ENCODE data around the gene FAM13A. TPM values are rescaled to one million over a fixed set of nuclear protein-coding genes. Genes with fewer than 3 reads are reported as not detected.

Gene FAM13A
- total RNA-seq, 1 experiment from 2014 or later = 26.7 TPM

- H3K9me2 ChIP-seq (ENCODE audit: insufficient read depth) = no peaks in the 10 kb centered on the region
- no peak for TF ChIP-seq CTCF (conservative IDR thresholded peaks at IDR 0.05)
- no peak for TF ChIP-seq EZH2 (IDR thresholded peaks at IDR 0.05; ENCODE audit: low read depth)
- no peaks in the 10 kb centered on the region for H3K79me2 ChIP-seq (ENCODE audit: low read depth)
- H3K4me3 ChIP-seq = no peak overlapping the region
- ChIA-PET CTCF (no interaction called here), POLR2A (ENCODE audit: unreplicated experiment) (no interaction called here)
- no peaks in the 10 kb centered on the region for H4K20me1 ChIP-seq (ENCODE audit: insufficient read depth)
- H3K27ac ChIP-seq = peak overlapping the region; percentile 73
- no peaks in the 10 kb centered on the region for H3K27me3 ChIP-seq (ENCODE audit: insufficient read depth, low read depth)
- no TSS peak for BruUV-seq (replicated peaks)
- H3K4me1 ChIP-seq (replicated peaks; ENCODE audit: insufficient read depth) = peaks cover 28% of the 10 kb centered on the region
- intact Hi-C loops (cut with micrococcal nuclease; ENCODE audit: unreplicated experiment) = no loop called here
- H3K9me3 ChIP-seq (ENCODE audit: insufficient read depth, low read depth) = no peaks in the 10 kb centered on the region
- H3K4me2 ChIP-seq = no peak overlapping the region
- peaks cover 18% of the 10 kb centered on the region for H3F3A ChIP-seq (ENCODE audit: insufficient read depth, low read depth)
- H2AFZ ChIP-seq = no peak overlapping the region
- DNase-seq = no peak
- no peaks in the 10 kb centered on the region for H3K36me3 ChIP-seq (ENCODE audit: low read depth)
Observed at GRCh38 chr4:88793475-88793874, 263.5 kb downstream of the FAM13A start.

- Histone ChIP-seq H4K20me1 (ENCODE audit: insufficient read depth) (no peaks in the 10 kb centered on the region), H3K27ac (peak overlapping the region; percentile 73), H3K9me3 (ENCODE audit: insufficient read depth, low read depth) (no peaks in the 10 kb centered on the region), H3K27me3 (ENCODE audit: insufficient read depth, low read depth) (no peaks in the 10 kb centered on the region), H3K4me3 (no peak overlapping the region), H3F3A (ENCODE audit: insufficient read depth, low read depth) (peaks cover 18% of the 10 kb centered on the region), H3K9me2 (ENCODE audit: insufficient read depth) (no peaks in the 10 kb centered on the region), H2AFZ (no peak overlapping the region), H3K36me3 (ENCODE audit: low read depth) (no peaks in the 10 kb centered on the region), H3K4me1 (replicated peaks; ENCODE audit: insufficient read depth) (peaks cover 22% of the 10 kb centered on the region), H3K79me2 (ENCODE audit: low read depth) (no peaks in the 10 kb centered on the region), H3K4me2 (peak overlapping the region; percentile 21)
- CTCF ChIA-PET = no interaction called here
- TF ChIP-seq CTCF (conservative IDR thresholded peaks at IDR 0.05) (no peak), EZH2 (IDR thresholded peaks at IDR 0.05; ENCODE audit: low read depth) (no peak)
- POLR2A ChIA-PET (ENCODE audit: unreplicated experiment) = no interaction called here
- intact Hi-C loops (cut with micrococcal nuclease; ENCODE audit: unreplicated experiment) = no loop called here
- no TSS peak for BruUV-seq (replicated peaks)
- peak in 1 of 2 experiments; percentile 36 for DNase-seq
Observed at GRCh38 chr4:88792821-88793220, 264.2 kb downstream of the FAM13A start.

GRCh38 chr4:88792268-88792781, 264.7 kb downstream of the FAM13A start:
- ChIA-PET CTCF (no interaction called here), POLR2A (ENCODE audit: unreplicated experiment) (interaction anchor here (0.7 kb wide), 1 partner anchor 28 kb away, joined by 8 read pairs; no protein-coding TSS in a partner anchor)
- TF ChIP-seq CTCF (conservative IDR thresholded peaks at IDR 0.05) (no peak), EZH2 (IDR thresholded peaks at IDR 0.05; ENCODE audit: low read depth) (no peak)
- no TSS peak for BruUV-seq (replicated peaks)
- Histone ChIP-seq H3K27me3 (ENCODE audit: insufficient read depth, low read depth) (no peaks in the 10 kb centered on the region), H2AFZ (no peak overlapping the region), H3K9me2 (ENCODE audit: insufficient read depth) (no peaks in the 10 kb centered on the region), H3K9me3 (ENCODE audit: insufficient read depth, low read depth) (no peaks in the 10 kb centered on the region), H3K79me2 (ENCODE audit: low read depth) (no peaks in the 10 kb centered on the region), H3K4me3 (no peak overlapping the region), H3K27ac (peak overlapping the region; percentile 73), H3K4me2 (peak overlapping the region; percentile 21), H4K20me1 (ENCODE audit: insufficient read depth) (no peaks in the 10 kb centered on the region), H3K36me3 (ENCODE audit: low read depth) (no peaks in the 10 kb centered on the region), H3F3A (ENCODE audit: insufficient read depth, low read depth) (peaks cover 18% of the 10 kb centered on the region), H3K4me1 (replicated peaks; ENCODE audit: insufficient read depth) (peaks cover 20% of the 10 kb centered on the region)
- intact Hi-C loops (cut with micrococcal nuclease; ENCODE audit: unreplicated experiment) = no loop called here
- DNase-seq = peak in 1 of 2 experiments; percentile 73

Measured in PC-9 (cell line).